H1 (cell line): ENCODE data around the gene ITPKB. TPM values are rescaled to one million over a fixed set of nuclear protein-coding genes. Genes with fewer than 3 reads are reported as not detected.

Experiments used
- CTCF ChIA-PET: fragments of 300-600 bp; sonication (Branson Sonifier 250); formaldehyde crosslinking; loops from one replicate; lab custom pipeline; 2021; ENCODE audit not compliant: partially characterized antibody; lab: Charles Lee
- POLR2A ChIA-PET: fragments of 300-600 bp; sonication (Branson Sonifier 250); formaldehyde crosslinking; loops from one replicate; lab custom pipeline; 2021; ENCODE audit warnings: inconsistent platforms; ENCODE audit not compliant: partially characterized antibody; lab: Charles Lee
- DNase-seq, 2 experiments: peaks; one replicate each; pipeline versions ENCODE4 v3.0.0 to v3.0.0-alpha.2; 2010 to 2022; ENCODE audit warnings: low spot score in 2 of 2, low read depth in 1 of 2, mixed read lengths in 1 of 2
- FAIRE-seq: peaks from 2 replicates; lab custom pipeline; 2011; peaks lifted over from hg19 to GRCh38; lab: Jason Lieb, UNC
- H2AFZ ChIP-seq: 2 replicates; pipeline ENCODE4 v1.8.1; 2012; ENCODE audit warnings: low read length, inconsistent platforms
- H2AK5ac ChIP-seq: 2 replicates; pipeline ENCODE4 v1.6.1; 2013; ENCODE audit warnings: low read depth, low read length
- H2BK120ac ChIP-seq: replicated peaks from 2 replicates; pipeline ENCODE3; 2013; ENCODE audit warnings: low read depth, low read length, inconsistent platforms
- H2BK12ac ChIP-seq: 2 replicates; pipeline ENCODE4 v1.6.1; 2013; ENCODE audit warnings: low read depth, low read length
- H2BK15ac ChIP-seq: 2 replicates; pipeline ENCODE4 v1.6.1; 2013; ENCODE audit warnings: low read length
- H2BK20ac ChIP-seq: 2 replicates; pipeline ENCODE4 v1.6.1; 2013; ENCODE audit warnings: low read length
- H2BK5ac ChIP-seq: 2 replicates; pipeline ENCODE4 v1.6.1; 2013; ENCODE audit warnings: low read depth, low read length
- H3K14ac ChIP-seq: 2 replicates; pipeline ENCODE4 v1.6.1; 2013; ENCODE audit warnings: inconsistent platforms; ENCODE audit not compliant: insufficient read length
- H3K18ac ChIP-seq: 2 replicates; pipeline ENCODE4 v1.6.1; 2013; ENCODE audit warnings: low read length; ENCODE audit errors: extremely low read depth
- H3K23ac ChIP-seq: 2 replicates; pipeline ENCODE4 v1.6.1; 2013; ENCODE audit warnings: inconsistent platforms; ENCODE audit not compliant: insufficient read length
- H3K23me2 ChIP-seq: 2 replicates; pipeline ENCODE4 v1.6.1; 2013; ENCODE audit warnings: low read depth, low read length
- H3K27ac ChIP-seq: 2 replicates; pipeline ENCODE4 v1.6.1; 2011; ENCODE audit warnings: low read depth, low read length, inconsistent platforms
- H3K27me3 ChIP-seq, 4 experiments: replicated peaks in 1 of 4; 1 replicate in 1 of 4; 2 replicates in 3 of 4; pipeline versions ENCODE4 v1.6.1 to v1.8.1; 2011 to 2013; ENCODE audit warnings: low read length in 3 of 4, mild to moderate bottlenecking in 3 of 4, inconsistent platforms in 2 of 4, mixed read lengths in 2 of 4, moderate library complexity in 1 of 4; ENCODE audit not compliant: control insufficient read depth in 3 of 4, insufficient read depth in 3 of 4; ENCODE audit errors: extremely low read depth in 1 of 4
- H3K36me3 ChIP-seq, 4 experiments: 2 replicates each; pipeline versions ENCODE4 v1.6.1 to v1.8.1; 2011 to 2013; ENCODE audit warnings: mild to moderate bottlenecking in 4 of 4, low read length in 3 of 4, moderate library complexity in 2 of 4, control low read depth in 1 of 4, inconsistent platforms in 1 of 4; ENCODE audit not compliant: insufficient read depth in 4 of 4, control insufficient read depth in 2 of 4
- H3K4ac ChIP-seq: replicated peaks from 2 replicates; pipeline ENCODE3; 2013; ENCODE audit warnings: low read length, low read depth, mixed read lengths, inconsistent platforms; ENCODE audit not compliant: insufficient read length
- H3K4me1 ChIP-seq, 4 experiments: replicated peaks in 1 of 4; 1 replicate in 1 of 4; 2 replicates in 3 of 4; pipeline versions ENCODE4 v1.6.1 to v1.8.1; 2011 to 2013; ENCODE audit warnings: low read length in 3 of 4, inconsistent platforms in 2 of 4, mixed read lengths in 1 of 4; ENCODE audit not compliant: insufficient read depth in 4 of 4, control insufficient read depth in 3 of 4
- H3K4me2 ChIP-seq, 2 experiments: 2 replicates each; pipeline versions ENCODE4 v1.6.1 to v1.8.1; 2011 to 2013; ENCODE audit warnings: low read depth in 2 of 2, low read length in 2 of 2, control low read depth in 1 of 2, inconsistent platforms in 1 of 2, mild to moderate bottlenecking in 1 of 2; ENCODE audit not compliant: insufficient read depth in 1 of 2
- H3K4me3 ChIP-seq, 4 experiments: fragments of 200-600, 300-600 bp in 1 of 4; sonication (generic), shearing (Covaris generic), sonication (Bioruptor Twin) in 1 of 4; 2 replicates each; pipeline versions ENCODE4 v1.5.1 to v1.8.1; 2011 to 2016; ENCODE audit warnings: low read length in 4 of 4, low read depth in 3 of 4, control low read depth in 2 of 4, inconsistent platforms in 2 of 4, mild to moderate bottlenecking in 2 of 4, mixed read lengths in 1 of 4, moderate library complexity in 1 of 4; ENCODE audit not compliant: insufficient read depth in 2 of 4; ENCODE audit errors: extremely low read depth in 1 of 4
- H3K56ac ChIP-seq: replicated peaks from 2 replicates; pipeline ENCODE3; 2013; ENCODE audit warnings: low read depth, mild to moderate bottlenecking, mixed read lengths, low read length, inconsistent platforms; ENCODE audit not compliant: insufficient read length
- H3K79me1 ChIP-seq: 2 replicates; pipeline ENCODE4 v1.6.1; 2013; ENCODE audit warnings: low read depth, low read length, control low read depth
- H3K79me2 ChIP-seq, 2 experiments: 2 replicates each; pipeline versions ENCODE4 v1.6.1 to v1.8.1; 2012 to 2013; ENCODE audit warnings: low read length in 2 of 2, mild to moderate bottlenecking in 2 of 2, inconsistent platforms in 1 of 2; ENCODE audit not compliant: insufficient read depth in 2 of 2, control insufficient read depth in 1 of 2
- H3K9ac ChIP-seq, 4 experiments: replicated peaks in 1 of 4; 1 replicate in 1 of 4; 2 replicates in 3 of 4; pipeline versions ENCODE4 v1.6.1 to v1.8.1; 2011 to 2013; ENCODE audit warnings: low read depth in 3 of 4, low read length in 3 of 4, control low read depth in 2 of 4, mild to moderate bottlenecking in 2 of 4, moderate library complexity in 2 of 4, inconsistent platforms in 1 of 4; ENCODE audit errors: extremely low read depth in 1 of 4
- H3K9me3 ChIP-seq, 2 experiments: 2 replicates each; pipeline versions ENCODE4 v1.6.1 to v1.8.1; 2012 to 2013; ENCODE audit warnings: mild to moderate bottlenecking in 2 of 2, moderate library complexity in 2 of 2, control low read depth in 1 of 2, inconsistent platforms in 1 of 2, low read depth in 1 of 2, low read length in 1 of 2, mixed read lengths in 1 of 2; ENCODE audit not compliant: insufficient read depth in 2 of 2
- H4K20me1 ChIP-seq, 2 experiments: replicated peaks in 1 of 2; 2 replicates each; pipeline versions ENCODE3 to v1.8.1; 2011 to 2013; ENCODE audit warnings: inconsistent platforms in 2 of 2, low read length in 2 of 2, mild to moderate bottlenecking in 1 of 2; ENCODE audit not compliant: insufficient read depth in 2 of 2, control insufficient read depth in 1 of 2
- H4K5ac ChIP-seq: 2 replicates; pipeline ENCODE4 v1.6.1; 2013; ENCODE audit warnings: low read length, low read depth, mixed read lengths, inconsistent platforms; ENCODE audit not compliant: insufficient read length
- H4K8ac ChIP-seq: 2 replicates; pipeline ENCODE4 v1.8.0; 2013; ENCODE audit warnings: mild to moderate bottlenecking, moderate library complexity, low read length, inconsistent platforms; ENCODE audit not compliant: insufficient read depth; ENCODE audit errors: extremely low read depth
- H4K91ac ChIP-seq: replicated peaks from 2 replicates; pipeline ENCODE3; 2013; ENCODE audit warnings: low read length, mixed read lengths, inconsistent platforms; ENCODE audit not compliant: insufficient read length
- KDM1A ChIP-seq: fragments of 200-600, 300-600 bp; sonication (generic); IDR thresholded peaks from 2 replicates; pipeline ENCODE4 v1.7.1; 2016; ENCODE audit warnings: mild to moderate bottlenecking, low read length, borderline replicate concordance
- WGBS, 2 experiments: shearing (Covaris generic) in 1 of 2; methylation state at CpG; one replicate each; pipeline versions ENCODE4 v1.1.6 to v1.1.7; 2013 to 2015; ENCODE audit warnings: low lambda C conversion rate in 2 of 2, mixed read lengths in 2 of 2, inconsistent platforms in 1 of 2, low coverage in 1 of 2, missing lambda C conversion rate in 1 of 2; ENCODE audit not compliant: insufficient replicate concordance in 2 of 2, insufficient coverage in 1 of 2, insufficient read length in 1 of 2; ENCODE audit errors: extremely low coverage in 1 of 2, missing lambda C conversion rate in 1 of 2; 5-methylcytosine and 5-hydroxymethylcytosine counted together
- polyA plus RNA-seq, 7 experiments: library from polyadenylated mRNA; depleted of rRNA in 3 of 7; stranded (reverse) in 5 of 7; unstranded in 2 of 7; fragments of >200 nt in 5 of 7; fragments of 200-250 nt in 2 of 7; gene quantifications; 1 replicate in 5 of 7; 2 replicates in 1 of 7; 4 replicates in 1 of 7; pipeline versions ENCODE4 v1.2.1 to v1.2.3, GENCODE V29; 2011 to 2013; ENCODE audit warnings: missing spikeins in 2 of 7, mixed read lengths in 2 of 7
- total RNA-seq: library from RNA; stranded (reverse); fragmentation: NEBNext Ultra II Directional; extraction: Animal tissue kit (Norgen Biotek cat#: 25700); gene quantifications from 2 replicates; pipeline ENCODE4 v1.2.1, GENCODE V29; 2021

ITPKB gene
- total and polyA plus RNA-seq, 2 of the 8 experiments (the other 6 are each of a cell fraction or from before 2014, with no cell fraction given), result 1.7 to 4.8 TPM

DNA sequence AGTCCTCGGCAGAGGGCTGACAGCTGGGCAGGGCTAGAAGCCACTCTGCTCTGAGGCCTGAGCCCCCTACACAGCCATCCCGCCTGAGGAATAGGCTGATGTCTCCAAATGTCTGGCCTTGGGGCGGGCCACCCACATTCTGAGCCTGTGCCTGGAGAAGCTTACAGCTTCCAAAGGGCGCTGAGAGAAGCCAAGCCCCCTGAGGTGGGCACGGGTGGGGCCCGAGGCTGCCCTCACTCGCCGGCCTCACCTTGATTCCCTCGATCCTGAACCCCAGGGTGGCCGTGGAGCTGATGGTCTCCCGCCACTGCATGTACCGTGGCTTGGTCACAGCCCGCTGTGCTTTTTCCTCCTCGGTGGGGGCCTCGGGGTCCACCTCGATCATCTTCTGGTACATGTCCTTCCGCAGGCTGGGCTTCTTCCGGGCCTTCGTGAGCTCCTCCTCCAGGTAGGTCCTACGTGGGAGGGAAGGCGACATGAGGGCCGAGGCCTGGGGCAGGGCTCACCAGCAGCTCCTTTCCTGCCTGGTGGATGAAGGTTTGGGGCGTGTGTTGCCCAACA, 97.3 kb downstream of the ITPKB start:
- H4K91ac ChIP-seq, result peak overlapping the region; percentile 40
- no peak overlapping the region for H3K18ac ChIP-seq
- H3K4me2 ChIP-seq, result no peak overlapping the region
- no peak overlapping the region for H2BK12ac ChIP-seq
- no peak overlapping the region for H3K27ac ChIP-seq
- no peaks in the 10 kb centered on the region for H3K79me2 ChIP-seq
- H3K4ac ChIP-seq, result no peak overlapping the region
- peaks cover under 1% of the 10 kb centered on the region; the same call in 1 of the 2 replicates for H3K23me2 ChIP-seq
- no peak overlapping the region for H3K14ac ChIP-seq
- H2AFZ ChIP-seq, result no peak overlapping the region
- no peak overlapping the region for H2BK120ac ChIP-seq
- H3K9ac ChIP-seq, result no peak overlapping the region
- H3K4me1 ChIP-seq, result peaks cover 0 to 3% (median 1%) of the 10 kb centered on the region in 4 experiments; a peak in 1 of 7 replicates
- no peak overlapping the region for H3K56ac ChIP-seq
- no peaks in the 10 kb centered on the region for H4K20me1 ChIP-seq
- ChIA-PET POLR2A (no interaction called here), CTCF (interaction anchor here (0.7 to 2.6 kb wide), 13 partner anchors 10 to 238 kb away, joined by 3 to 13 read pairs (median 3); partner anchors contain the start of gene STUM)
- no peak overlapping the region for H4K5ac ChIP-seq
- FAIRE-seq (no peak), DNase-seq (no peak)
- no peaks in the 10 kb centered on the region for H3K36me3 ChIP-seq
- WGBS, 2 experiments, result 87% methylated on average over 16 of the region's 23 CpGs; no CpG with 5 or more reads in 1 of the 2 experiments
- H3K4me3 ChIP-seq, result no peak overlapping the region
- peak overlapping the region; percentile 12; the same call in 1 of the 2 replicates for H4K8ac ChIP-seq
- H2BK5ac ChIP-seq, result no peak overlapping the region
- H2AK5ac ChIP-seq, result no peak overlapping the region
- H3K23ac ChIP-seq, result no peak overlapping the region
- no peaks in the 10 kb centered on the region for H3K9me3 ChIP-seq
- no peak for TF ChIP-seq KDM1A
- no peaks in the 10 kb centered on the region for H3K79me1 ChIP-seq
- no peak overlapping the region for H2BK20ac ChIP-seq
- 0 out of 2 replicates have a peak overlapping the region, but pooled peaks have one; percentile 61 for H2BK15ac ChIP-seq
- H3K27me3 ChIP-seq, result no peaks in the 10 kb centered on the region; a peak in 1 of 7 replicates
